HG03025 (cell line): Measurements from ENCODE around the gene LSM7.

Experiments used
- ATAC-seq: cut with Tn5 transposase; IDR thresholded peaks from one replicate; pipeline ENCODE4 v1.9.1; 2021; ENCODE audit warnings: mild to moderate bottlenecking, moderate library complexity; ENCODE audit not compliant: unreplicated experiment, low FRiP score

LSM7 gene

DNA sequence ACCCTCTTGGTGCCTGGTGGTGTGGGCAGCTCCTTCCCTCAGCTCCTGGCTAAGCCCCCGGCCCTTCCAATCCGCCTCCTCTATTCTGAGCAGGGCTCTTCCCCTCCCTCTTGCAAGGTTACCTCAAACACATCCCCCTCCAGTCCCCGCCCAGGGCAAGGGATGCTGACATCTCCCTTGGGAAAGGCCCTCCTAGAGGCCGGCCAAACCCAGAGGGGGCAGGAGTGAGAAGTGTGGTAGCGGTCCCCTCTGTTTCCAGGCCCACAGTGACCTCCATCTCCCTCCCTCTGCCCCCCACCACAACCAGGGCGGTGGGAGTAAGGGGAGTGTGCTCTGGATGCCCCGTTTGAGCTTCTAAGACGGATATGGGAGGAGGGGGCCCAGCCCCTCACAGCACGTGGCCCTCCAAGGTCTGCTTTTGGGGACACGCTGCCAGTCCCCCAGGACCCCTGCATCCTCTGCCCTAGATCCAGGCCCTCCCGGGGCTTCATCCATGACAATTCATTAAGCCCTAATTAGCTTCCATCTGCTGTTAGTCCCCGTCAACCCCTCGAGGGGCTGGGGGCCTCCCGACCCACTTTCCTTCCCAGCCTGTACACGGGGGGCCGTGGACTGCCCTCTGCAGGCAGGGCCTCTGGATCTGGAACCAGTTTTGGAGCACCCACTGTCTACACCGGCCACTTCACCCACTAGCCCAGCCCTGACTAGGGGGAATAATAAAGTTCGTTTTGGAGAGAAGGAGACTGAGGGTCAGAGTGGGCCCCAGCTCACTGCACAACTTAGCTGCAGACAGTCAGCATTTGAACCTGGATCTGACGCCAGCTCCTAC lies 22.7 kb downstream of the LSM7 start:
- no peak for ATAC-seq

- ATAC-seq, result no peak
Measured at GRCh38 chr19:2303211-2303798, 25.1 kb downstream of the LSM7 start.

- ATAC-seq, result no peak
Measured at GRCh38 chr19:2302319-2303210, 25.8 kb downstream of the LSM7 start.

GRCh38 chr19:2300533-2300932 lies 27.9 kb downstream of the LSM7 start:
- no peak for ATAC-seq

- no peak for ATAC-seq
Measured at GRCh38 chr19:2296141-2296540, 32.2 kb downstream of the LSM7 start.

GRCh38 chr19:2294687-2295335 lies 33.6 kb downstream of the LSM7 start:
- no peak for ATAC-seq

- ATAC-seq, result no peak
Measured at GRCh38 chr19:2291185-2291751, 37.1 kb downstream of the LSM7 start.

GRCh38 chr19:2290441-2291184 lies 37.8 kb downstream of the LSM7 start:
- ATAC-seq, result no peak

- ATAC-seq, result no peak
Measured at GRCh38 chr19:2289714-2290435, 38.5 kb downstream of the LSM7 start.

DNA sequence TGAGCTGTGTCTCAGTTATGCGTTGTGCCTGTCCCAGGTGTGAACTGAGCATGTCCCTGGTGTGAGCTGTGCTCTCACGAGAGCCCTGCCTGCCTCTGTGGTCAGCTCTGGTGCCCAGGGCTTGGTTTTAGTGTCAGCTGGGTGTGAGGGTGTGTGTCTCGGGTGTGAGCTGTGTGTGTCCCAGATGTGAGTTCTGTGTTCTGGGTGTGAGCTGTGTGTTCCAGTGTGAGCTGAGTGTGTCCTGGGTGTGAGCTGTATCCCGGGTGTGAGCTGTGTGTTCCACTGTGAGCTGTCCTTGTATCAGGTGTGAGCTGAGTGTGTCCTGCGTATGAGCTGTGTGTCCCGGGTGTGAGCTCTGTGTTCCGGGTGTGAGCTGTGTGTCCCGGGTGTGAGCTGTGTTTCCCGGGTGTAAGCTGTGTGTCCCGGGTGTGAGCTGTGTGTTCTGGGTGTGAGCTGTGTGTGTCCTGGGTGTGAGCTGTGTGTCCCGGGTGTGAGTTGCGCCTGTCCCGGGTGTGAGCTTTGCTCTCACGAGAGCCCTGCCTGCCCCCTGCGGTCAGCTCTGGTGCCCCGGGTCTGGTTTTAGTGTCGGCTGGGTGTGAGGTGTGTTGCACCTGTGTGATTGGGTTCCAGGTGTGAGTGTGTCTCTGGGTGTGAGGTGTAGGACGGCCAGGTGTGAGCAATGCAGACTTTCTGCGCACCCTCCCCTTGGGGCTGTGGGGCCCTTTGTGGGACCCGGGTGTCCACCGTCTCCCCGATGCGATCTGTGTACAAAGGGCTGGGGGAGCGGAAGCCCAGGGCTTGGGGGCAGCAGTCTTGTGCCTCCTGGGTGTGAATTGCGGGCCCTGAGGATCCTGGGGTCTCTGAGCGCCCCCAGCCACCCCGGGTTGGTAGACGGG lies 39.3 kb downstream of the LSM7 start:
- no peak for ATAC-seq

GRCh38 chr19:2288338-2288817 lies 40.0 kb downstream of the LSM7 start:
- ATAC-seq, result no peak

DNA sequence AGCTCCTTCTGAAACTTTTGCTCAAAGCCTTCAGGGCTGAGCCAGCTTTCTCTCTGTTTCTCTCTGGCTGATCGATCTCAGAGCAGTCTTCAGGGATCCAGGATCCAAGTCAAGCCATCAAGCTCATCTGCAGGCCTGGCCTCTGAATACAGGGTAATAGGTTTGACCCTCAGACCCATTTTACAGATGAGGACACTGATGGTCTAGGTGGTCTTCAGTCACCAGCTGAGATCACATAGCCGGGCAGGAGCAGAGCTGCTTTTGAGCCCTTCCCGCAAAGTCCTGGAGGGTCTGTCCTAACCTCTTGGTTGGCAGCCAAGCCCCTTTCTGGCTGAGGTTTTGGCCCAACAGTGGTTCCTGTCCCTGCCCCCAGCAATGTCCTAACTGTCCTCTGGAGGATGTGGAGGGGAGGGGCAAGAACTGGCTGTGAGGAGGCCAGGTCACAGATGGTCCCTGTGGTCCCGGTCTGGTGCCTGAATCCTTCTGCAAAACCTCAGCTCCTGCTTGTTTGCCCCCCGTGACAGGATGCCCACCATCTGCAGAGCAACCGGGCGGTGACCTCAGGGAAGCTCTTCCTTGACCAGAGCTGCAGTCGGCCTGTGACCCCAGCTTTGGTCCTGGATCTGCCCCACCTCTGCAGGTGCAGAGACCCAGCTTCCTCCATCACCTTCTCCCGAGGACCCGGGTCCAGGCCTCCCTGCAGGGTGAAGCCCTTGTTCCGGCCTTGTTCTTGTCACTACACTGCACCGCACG lies 40.6 kb downstream of the LSM7 start:
- no peak for ATAC-seq

DNA sequence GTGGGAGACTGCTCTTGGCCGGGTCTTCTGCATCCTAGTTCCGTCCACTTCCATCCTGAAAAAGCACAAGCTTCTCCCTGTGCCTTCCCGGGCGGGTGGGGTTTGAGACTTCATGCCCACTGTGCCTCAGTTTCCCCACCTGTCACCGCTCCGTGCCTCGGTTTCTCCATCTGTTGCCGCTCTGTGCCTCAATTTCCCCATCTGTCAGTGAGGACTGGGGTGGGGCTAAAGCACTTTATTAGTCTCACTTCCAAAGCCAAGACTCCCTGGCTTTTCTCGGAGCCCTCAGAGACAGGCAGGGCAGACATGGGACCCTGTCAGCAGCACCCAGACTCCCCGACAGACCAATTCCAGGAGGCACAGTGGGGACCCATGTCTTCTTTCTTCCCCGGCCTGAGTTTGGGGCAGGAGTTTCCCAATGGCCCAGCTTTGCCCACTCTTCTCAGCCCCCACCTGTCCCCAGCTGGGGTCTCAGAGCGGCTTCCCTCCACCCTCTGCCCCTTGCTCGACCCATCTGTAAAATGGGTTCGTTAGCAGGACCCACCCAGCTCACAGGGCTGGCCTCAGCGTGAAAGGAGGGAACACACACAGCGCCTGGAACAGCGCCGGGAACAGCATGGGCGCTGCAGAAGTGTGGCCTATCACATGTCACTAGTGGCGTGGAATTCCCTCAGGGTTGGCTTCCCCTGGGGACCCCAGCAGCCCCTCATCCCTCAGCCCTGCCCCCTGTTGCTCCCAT lies 41.8 kb downstream of the LSM7 start:
- ATAC-seq, result no peak

DNA sequence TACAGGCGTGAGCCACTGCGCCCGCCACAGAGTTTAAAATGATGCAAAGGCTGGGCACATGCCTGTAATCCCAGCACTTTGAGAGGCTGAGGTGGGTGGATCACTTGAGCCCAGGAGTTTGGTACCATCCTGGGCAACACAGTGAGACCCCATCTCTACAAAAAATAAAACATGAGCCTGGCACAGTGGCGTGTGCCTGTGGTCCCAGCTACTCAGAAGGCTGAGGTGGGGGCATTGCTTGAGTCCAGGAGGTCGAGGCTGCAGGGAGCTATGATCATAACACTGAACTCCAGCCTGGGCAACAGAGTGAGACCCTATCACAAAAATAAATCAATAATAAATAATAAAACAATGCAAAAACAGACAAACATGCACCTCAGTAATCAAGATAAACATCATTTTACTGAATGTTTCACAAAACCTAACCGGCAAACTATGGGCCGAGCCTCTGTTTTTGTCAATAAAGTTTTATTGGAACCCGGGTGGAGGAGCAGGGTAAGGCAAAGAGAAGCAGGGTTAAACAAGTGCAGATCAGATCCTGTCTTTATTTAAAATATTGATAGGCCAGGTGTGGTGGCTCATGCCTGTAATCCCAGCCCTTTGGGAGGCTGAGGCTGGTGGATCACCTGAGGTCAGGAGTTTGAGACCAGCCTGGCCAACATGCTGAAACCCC lies 44.4 kb downstream of the LSM7 start:
- ATAC-seq, result no peak

- no peak for ATAC-seq
Measured at GRCh38 chr19:2282862-2283237, 45.5 kb downstream of the LSM7 start.
